ENCODE data around the gene C6orf15.

- TF ChIP-seq POLR2A (IDR thresholded peaks at IDR 0.05; ENCODE audit: low read depth, low read length) (no peak), POLR2AphosphoS5 (IDR thresholded peaks at IDR 0.05; ENCODE audit: low read depth, low read length) (no peak), TAF1 (IDR thresholded peaks at IDR 0.05; ENCODE audit: borderline replicate concordance, low read depth, low read length) (no peak)
Measured at GRCh38 chr6:31116661-31117385, 4.4 kb upstream of the C6orf15 start.

Data from GM12892 (cell line).